Aorta (tissue), 5 donors: ENCODE data around the gene METTL14. TPM values are rescaled to one million over a fixed set of nuclear protein-coding genes. Genes with fewer than 3 reads are reported as not detected.

Experiments used
- ATAC-seq: fragments of 200-7000 bp; cut with Tn5 transposase; one replicate; pipeline ENCODE4 v1.9.1; 2022; ENCODE audit warnings: moderate library complexity; ENCODE audit not compliant: low FRiP score
- DNase-seq, 2 donors: peaks; one replicate each; pipeline ENCODE4 v3.0.0-alpha.2; 2020
- H3K27ac ChIP-seq, 2 donors: one replicate each; pipeline ENCODE4 v1.5.1; 2013; ENCODE audit warnings: low read length in 2 of 2, mild to moderate bottlenecking in 2 of 2, moderate library complexity in 2 of 2, control low read depth in 1 of 2, inconsistent platforms in 1 of 2, low read depth in 1 of 2
- H3K27me3 ChIP-seq, 2 donors: one replicate each; pipeline ENCODE4 v1.6.1; 2013; ENCODE audit warnings: control low read depth in 1 of 2, low read length in 1 of 2, mild to moderate bottlenecking in 1 of 2, moderate library complexity in 1 of 2; ENCODE audit not compliant: insufficient read depth in 2 of 2, control insufficient read depth in 1 of 2
- H3K36me3 ChIP-seq, 2 donors: one replicate each; pipeline ENCODE4 v1.6.1; 2013; ENCODE audit warnings: control low read depth in 1 of 2, low read length in 1 of 2, mild to moderate bottlenecking in 1 of 2; ENCODE audit not compliant: insufficient read depth in 2 of 2, control insufficient read depth in 1 of 2
- H3K4me1 ChIP-seq, 2 donors: one replicate each; pipeline ENCODE4 v1.6.1; 2013; ENCODE audit warnings: low read length in 2 of 2, control low read depth in 1 of 2, mild to moderate bottlenecking in 1 of 2, moderate library complexity in 1 of 2; ENCODE audit not compliant: insufficient read depth in 2 of 2, control insufficient read depth in 1 of 2
- H3K4me3 ChIP-seq, 2 donors: one replicate each; pipeline ENCODE4 v1.5.1; 2013; ENCODE audit warnings: low read length in 2 of 2, control low read depth in 1 of 2, mild to moderate bottlenecking in 1 of 2
- H3K9me3 ChIP-seq: one replicate; pipeline ENCODE4 v1.6.1; 2013; ENCODE audit warnings: mild to moderate bottlenecking, low read length; ENCODE audit not compliant: control insufficient read depth
- WGBS, 2 donors: extraction: QIAGEN DNeasy Blood & Tissue Kit; methylation state at CpG; one replicate each; pipeline ENCODE4 v1.1.7; 2013; 5-methylcytosine and 5-hydroxymethylcytosine counted together
- intact Hi-C, 2 donors: fragments of 100-400 bp; cut with DNase I; formaldehyde crosslinking; loops; one replicate each; pipeline versions ENCODE4 v1.14.2 to v1.15.0; 2022
- polyA plus RNA-seq, 2 donors: library from polyadenylated mRNA; stranded (reverse); fragments of 200-250 nt; gene quantifications; one replicate each; pipeline ENCODE4 v1.2.3, GENCODE V29; 2013
- total RNA-seq, 2 donors: library from RNA; stranded (reverse); fragmentation: NEBNext Ultra II Directional; extraction: Animal tissue kit (Norgen Biotek cat#: 25700); gene quantifications; one replicate each; pipeline ENCODE4 v1.2.1, GENCODE V29; 2021
- donor health status: healthy with polysubstance abuse.
- donor health status: Bipolar disorder and iron deficiency.
- donor health status: DM: no; HTN: no; CAD: no.
- donor health status: DM: no; HTN: no; CAD: no.
- donor health status: DM: yes; HTN: yes; CAD: no.

The METTL14 gene
- total and polyA plus RNA-seq, 4 donors = 15.2 to 46.2 (median 32.9) TPM

DNA sequence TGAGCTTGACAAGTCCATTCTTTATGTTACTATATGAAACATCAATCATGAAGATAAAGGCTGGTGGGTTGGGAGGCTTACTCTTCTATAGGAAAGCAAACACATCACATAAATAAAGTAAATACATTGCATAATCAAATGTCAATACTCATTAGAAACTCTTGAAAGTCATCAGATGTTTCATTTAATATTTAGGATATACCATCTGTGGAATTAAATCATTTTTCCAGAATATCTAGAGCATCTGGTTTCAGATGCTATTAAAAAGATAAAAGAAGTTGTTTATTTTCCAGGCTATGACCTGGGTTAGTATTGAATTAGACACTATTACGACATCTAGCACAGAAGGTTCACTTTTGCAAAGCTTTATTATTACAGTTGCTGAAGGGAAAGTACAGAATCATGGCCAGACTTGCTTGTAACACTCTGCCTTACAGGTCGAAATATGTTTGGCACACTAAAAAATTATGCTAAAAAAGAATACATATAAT, 72.6 kb downstream of the METTL14 start:
- Histone ChIP-seq H3K9me3 (no peaks in the 10 kb centered on the region), H3K27ac (no peak overlapping the region), H3K4me1 (peaks cover 2 to 17% of the 10 kb centered on the region in 2 donors), H3K36me3 (no peaks in the 10 kb centered on the region), H3K4me3 (no peak overlapping the region), H3K27me3 (no peaks in the 10 kb centered on the region)
- DNase-seq (no peak), ATAC-seq (peak; percentile 55)
- 3 to 7% methylated on average over 2 of the region's 2 CpGs for WGBS, 2 donors
- intact Hi-C loops = no loop called here

DNA sequence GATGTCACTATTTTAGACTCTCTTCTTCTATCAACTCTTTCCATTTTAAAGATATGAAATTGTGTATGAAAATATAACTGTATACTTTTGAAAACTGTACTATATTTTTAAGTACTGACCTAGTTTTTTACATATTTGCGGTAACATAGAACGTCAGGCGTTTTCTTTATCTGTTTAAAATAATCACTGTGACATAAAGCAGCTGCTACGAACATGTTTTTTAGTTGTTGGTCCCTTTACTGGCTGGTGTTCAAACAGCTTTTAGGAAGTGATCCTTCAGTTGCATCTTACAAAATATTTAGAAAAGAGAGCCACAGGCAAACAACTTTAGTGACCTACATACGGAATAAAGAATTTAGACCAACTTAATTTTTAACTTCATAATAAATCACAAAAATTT, 73.1 kb downstream of the METTL14 start:
- Histone ChIP-seq H3K36me3 (no peaks in the 10 kb centered on the region), H3K27me3 (no peaks in the 10 kb centered on the region), H3K27ac (no peak overlapping the region), H3K9me3 (no peaks in the 10 kb centered on the region), H3K4me1 (peaks cover 2 to 18% of the 10 kb centered on the region in 2 donors), H3K4me3 (no peak overlapping the region)
- ATAC-seq (no peak), DNase-seq (no peak)
- intact Hi-C loops = no loop called here
- WGBS, 2 donors = 5 to 7% methylated on average over 5 of the region's 5 CpGs

DNA sequence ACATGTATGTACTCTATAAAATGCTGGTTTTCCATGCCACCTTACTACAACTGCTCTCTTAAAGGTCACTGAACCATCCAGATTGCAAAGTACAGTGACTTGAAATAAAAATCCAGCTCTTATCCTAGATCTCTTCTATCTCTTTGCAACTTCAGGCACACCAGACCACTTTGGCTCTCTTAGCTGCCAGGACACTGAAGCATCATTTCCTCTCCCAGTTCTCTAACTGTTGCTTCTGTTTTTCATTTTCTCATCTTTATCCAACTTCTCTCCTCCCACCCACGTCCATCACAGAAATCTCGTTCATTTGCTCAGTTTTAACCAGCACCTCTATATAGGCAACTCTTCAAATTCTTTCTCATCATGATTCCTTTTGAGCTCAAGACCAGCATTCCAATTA, 74.3 kb downstream of the METTL14 start:
- DNase-seq = no peak
- 40 to 49% methylated on average over 2 of the region's 2 CpGs for WGBS, 2 donors
- Histone ChIP-seq H3K36me3 (peaks cover 0 to 5% of the 10 kb centered on the region in 2 donors), H3K27me3 (no peaks in the 10 kb centered on the region), H3K4me1 (peaks cover 5 to 17% of the 10 kb centered on the region in 2 donors), H3K27ac (peak overlapping the region; percentile 16 to 76), H3K9me3 (no peaks in the 10 kb centered on the region), H3K4me3 (no peak overlapping the region)
- ATAC-seq = no peak
- intact Hi-C loops = no loop called here

DNA sequence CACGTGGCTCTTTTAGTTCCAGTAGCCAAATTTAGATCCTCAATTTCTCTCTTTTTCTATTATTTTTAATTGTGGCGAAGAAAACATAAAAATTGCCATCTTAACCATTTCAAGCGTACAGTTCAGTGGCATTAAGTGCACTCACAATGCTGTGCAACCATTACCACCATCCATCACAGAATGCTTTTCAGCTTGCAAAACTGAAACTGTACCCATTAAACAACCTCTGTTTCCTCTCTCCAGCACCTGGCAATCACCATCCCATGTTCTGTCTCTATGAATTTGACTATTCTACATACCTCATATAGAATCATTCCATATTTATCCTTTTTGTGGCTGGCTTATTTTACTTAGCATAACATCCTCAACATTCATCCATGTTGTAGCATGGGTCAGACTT, 74.9 kb downstream of the METTL14 start:
- Histone ChIP-seq H3K36me3 (peaks cover 0 to 5% of the 10 kb centered on the region in 2 donors), H3K27me3 (no peaks in the 10 kb centered on the region), H3K4me1 (peaks cover 5 to 17% of the 10 kb centered on the region in 2 donors), H3K27ac (peak overlapping the region; percentile 1 to 76), H3K4me3 (no peak overlapping the region), H3K9me3 (no peaks in the 10 kb centered on the region)
- intact Hi-C loops = no loop called here
- no peak for ATAC-seq
- 82 to 83% methylated on average over 3 of the region's 3 CpGs for WGBS, 2 donors
- DNase-seq = no peak

DNA sequence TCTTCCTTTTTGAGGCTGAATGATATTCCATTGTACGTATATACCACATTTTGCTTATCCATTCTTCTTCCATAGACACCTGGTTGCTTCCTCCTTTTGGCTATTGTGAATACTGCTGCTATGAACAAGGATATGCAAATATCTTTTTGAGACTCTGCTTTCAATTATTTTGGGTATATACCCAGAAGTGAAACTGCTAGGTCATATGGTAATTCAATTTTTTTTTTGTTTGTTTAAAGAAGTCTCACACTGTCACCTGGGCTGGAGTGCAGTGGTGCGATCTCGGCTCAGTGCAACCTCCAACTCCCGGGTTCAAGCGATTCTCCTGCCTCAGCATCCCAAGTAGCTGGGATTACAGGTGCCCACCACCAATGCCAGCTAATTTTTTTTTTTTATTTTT, 75.3 kb downstream of the METTL14 start:
- DNase-seq (no peak), ATAC-seq (no peak)
- Histone ChIP-seq H3K27ac (peak overlapping the region; percentile 1 to 76), H3K4me1 (peaks cover 5 to 17% of the 10 kb centered on the region in 2 donors), H3K27me3 (no peaks in the 10 kb centered on the region), H3K36me3 (peaks cover 0 to 5% of the 10 kb centered on the region in 2 donors), H3K9me3 (no peaks in the 10 kb centered on the region), H3K4me3 (no peak overlapping the region)
- intact Hi-C loops = no loop called here
- 91 to 94% methylated on average over 5 of the region's 5 CpGs for WGBS, 2 donors

DNA sequence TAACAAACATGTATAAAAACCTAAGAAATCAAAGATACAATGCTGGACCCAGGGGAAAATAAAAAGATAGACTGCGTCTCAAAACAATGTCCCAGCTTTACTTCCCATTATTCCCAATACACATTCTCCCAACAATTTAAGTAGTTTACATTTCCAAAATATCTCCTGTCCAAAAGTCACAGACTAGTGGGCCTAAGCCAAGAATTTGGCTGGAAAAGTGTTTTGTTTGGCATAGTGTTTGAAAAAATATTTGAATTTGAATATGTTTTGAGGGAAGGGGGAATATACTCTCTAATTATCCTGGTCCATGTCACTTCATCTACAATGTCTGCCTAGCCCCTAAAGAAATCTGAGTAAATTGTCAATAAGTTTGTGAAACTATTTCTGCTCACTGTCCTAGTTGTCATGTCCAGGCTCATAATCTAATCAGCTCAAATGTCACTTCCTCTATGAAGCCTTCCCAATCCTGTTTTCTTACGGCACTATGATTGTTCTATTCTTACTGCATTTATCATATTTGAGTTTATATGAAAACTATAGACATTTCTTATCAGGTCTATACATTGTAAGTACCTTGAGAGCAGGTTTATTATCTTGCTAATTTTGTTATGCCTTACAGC, 76.3 kb downstream of the METTL14 start:
- Histone ChIP-seq H3K4me3 (no peak overlapping the region), H3K27me3 (no peaks in the 10 kb centered on the region), H3K9me3 (no peaks in the 10 kb centered on the region), H3K27ac (peak overlapping the region in 1 of 2 donors; percentile 87), H3K36me3 (peaks cover 0 to 5% of the 10 kb centered on the region in 2 donors), H3K4me1 (peaks cover 6 to 19% of the 10 kb centered on the region in 2 donors)
- DNase-seq (no peak), ATAC-seq (no peak)
- intact Hi-C loops = no loop called here
- 3 to 4% methylated on average over 2 of the region's 2 CpGs for WGBS, 2 donors

DNA sequence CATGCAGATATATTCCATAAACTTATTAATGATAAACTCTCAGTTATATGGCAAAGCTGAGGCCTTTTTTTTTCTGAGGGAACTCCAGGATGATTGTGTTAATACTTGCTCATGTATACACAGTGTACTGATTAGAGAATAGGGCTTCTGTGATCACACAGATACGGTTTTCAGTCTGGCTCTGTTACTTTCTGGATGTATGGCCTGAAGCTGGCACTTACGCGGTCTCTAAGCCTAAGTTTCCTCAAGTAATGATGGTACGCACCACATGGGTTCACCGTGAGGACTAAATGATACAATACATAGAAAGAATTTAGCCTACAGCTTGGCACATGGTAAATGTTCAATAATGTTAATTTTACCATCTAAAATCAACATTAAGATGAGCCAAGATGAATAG, 77.0 kb downstream of the METTL14 start:
- DNase-seq (no peak), ATAC-seq (no peak)
- Histone ChIP-seq H3K27me3 (no peaks in the 10 kb centered on the region), H3K27ac (peak overlapping the region; percentile 85 to 87), H3K36me3 (peaks cover 4 to 10% of the 10 kb centered on the region in 2 donors), H3K9me3 (no peaks in the 10 kb centered on the region), H3K4me1 (peaks cover 9 to 19% of the 10 kb centered on the region in 2 donors), H3K4me3 (no peak overlapping the region)
- 19 to 22% methylated on average over 5 of the region's 5 CpGs for WGBS, 2 donors
- intact Hi-C loops = no loop called here

DNA sequence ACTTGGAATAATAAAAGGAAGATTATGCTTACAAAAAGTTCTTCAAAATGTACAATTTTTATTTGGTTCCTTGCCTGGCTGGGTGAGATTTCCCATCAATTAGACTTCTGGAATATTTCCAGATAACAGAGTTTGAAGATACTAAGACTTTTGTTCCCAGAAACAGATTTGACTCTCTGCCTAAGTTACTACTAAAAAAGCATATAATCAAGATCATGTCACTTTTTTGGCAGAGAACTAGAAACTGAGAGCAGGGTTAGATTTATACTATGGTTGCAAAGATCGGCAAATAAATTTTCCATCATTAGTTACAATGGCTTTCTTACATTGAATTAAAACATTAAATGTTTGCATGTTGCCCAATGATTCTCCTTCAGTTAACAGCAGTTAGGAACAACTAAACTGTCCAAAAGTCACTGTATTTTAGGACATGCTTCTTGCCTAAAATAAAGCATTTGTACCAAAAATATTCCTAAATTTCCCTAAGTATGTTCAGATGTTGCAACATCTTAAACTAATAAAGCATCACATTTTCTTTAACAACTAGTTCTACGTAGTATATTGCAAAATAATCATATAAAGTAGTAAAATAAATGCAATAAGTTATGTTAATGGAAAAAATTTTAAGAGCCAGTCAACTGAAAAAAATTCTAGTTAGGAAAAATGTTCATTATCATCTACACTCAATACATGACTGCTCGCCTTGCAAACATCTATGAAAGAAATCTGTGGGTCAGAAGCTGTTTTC, 77.7 kb downstream of the METTL14 start:
- Histone ChIP-seq H3K4me3 (no peak overlapping the region), H3K36me3 (peaks cover 4 to 11% of the 10 kb centered on the region in 2 donors), H3K4me1 (peaks cover 9 to 19% of the 10 kb centered on the region in 2 donors), H3K27ac (peak overlapping the region in 1 of 2 donors; percentile 89), H3K9me3 (no peaks in the 10 kb centered on the region), H3K27me3 (no peaks in the 10 kb centered on the region)
- 20 to 22% methylated on average over 3 of the region's 3 CpGs for WGBS, 2 donors
- DNase-seq (no peak), ATAC-seq (no peak)
- intact Hi-C loops = no loop called here
